Adrenal gland (tissue), 12 donors: Measurements from ENCODE around the gene SCML1. TPM values are rescaled to one million over a fixed set of nuclear protein-coding genes. Genes with fewer than 3 reads are reported as not detected.

Experiments used
- DNase-seq, 7 donors: peaks; one replicate each; pipeline ENCODE4 v3.0.0-alpha.2; 2019 to 2020
- H3K27ac ChIP-seq, 5 donors: fragments of 200-600 bp; sonication (generic) in 4 of 5; 1 replicate in 3 of 5; 2 replicates in 2 of 5; pipeline versions ENCODE4 v1.5.1 to v1.8.0; 2016 to 2020; ENCODE audit warnings: mild to moderate bottlenecking in 1 of 5
- H3K27me3 ChIP-seq: fragments of 200-600 bp; 2 replicates; pipeline ENCODE4 v1.8.0; 2021
- H3K36me3 ChIP-seq, 2 donors: fragments of 200-600 bp; replicated peaks in 1 of 2; 1 replicate in 1 of 2; 2 replicates in 1 of 2; pipeline versions ENCODE4 v1.5.1 to v1.8.0; 2018 to 2022
- H3K4me1 ChIP-seq, 2 donors: fragments of 200-600 bp; replicated peaks in 1 of 2; 1 replicate in 1 of 2; 2 replicates in 1 of 2; pipeline versions ENCODE4 v1.5.1 to v1.8.0; 2018 to 2021
- H3K4me3 ChIP-seq, 4 donors: fragments of 200-600 bp; sonication (generic) in 3 of 4; one replicate each; pipeline ENCODE4 v1.5.1; 2016 to 2018
- H3K9me3 ChIP-seq, 3 donors: fragments of 200-600 bp; sonication (generic) in 1 of 3; replicated peaks in 1 of 3; 1 replicate in 2 of 3; 2 replicates in 1 of 3; pipeline versions ENCODE4 v1.5.1 to v1.8.0; 2016 to 2021
- POLR2A ChIP-seq, 2 donors: fragments of 450-650 bp; IDR thresholded peaks; one replicate each; pipeline ENCODE4 v1.6.1; 2017; ENCODE audit warnings: antibody characterized with exemption in 2 of 2, mild to moderate bottlenecking in 2 of 2, moderate library complexity in 1 of 2
- WGBS, 4 donors: extraction: QIAGEN DNeasy Blood & Tissue Kit in 2 of 4; methylation state at CpG; one replicate each; pipeline versions ENCODE4 v1.1.5 to v1.1.7; 2013 to 2017; 5-methylcytosine and 5-hydroxymethylcytosine counted together
- intact Hi-C, 2 donors: fragments of 100-400 bp; cut with DNase I; formaldehyde crosslinking; loops; one replicate each; pipeline versions ENCODE4 v1.14.1 to v1.15.0; 2022 to 2023
- polyA plus RNA-seq, 3 donors: library from polyadenylated mRNA; stranded (reverse); fragments of 200-250 nt in 2 of 3; fragments of 350-450 nt in 1 of 3; fragmentation: Illumina TruSeq in 1 of 3; extraction: RNeasy Lipid Tissue Mini Kit (QIAGEN cat#74804) in 1 of 3; gene quantifications; one replicate each; pipeline ENCODE4 v1.2.3, GENCODE V29; 2013 to 2014
- total RNA-seq, 9 donors: library from RNA; depleted of rRNA in 4 of 9; stranded (reverse); fragments of >200 nt in 4 of 9; fragments of 120-200 nt in 1 of 9; fragmentation: NEBNext Ultra II Directional in 1 of 9; extraction: Animal tissue kit (Norgen Biotek cat#: 25700) in 1 of 9; gene quantifications; one replicate each; pipeline versions ENCODE4 v1.1.0 to v1.2.4, GENCODE V29; 2013 to 2023
- TF ChIP-seq, protein P1 (sequence below), 6 experiments: fragments of 450-650 bp in 4 of 6; fragments of 200-600 bp in 2 of 6; sonication (generic) in 1 of 6; IDR thresholded peaks; 1 replicate in 5 of 6; 2 replicates in 1 of 6; pipeline versions ENCODE4 v1.5.1 to v1.8.0; 2016 to 2021; ENCODE audit warnings: antibody characterized with exemption in 6 of 6, mild to moderate bottlenecking in 2 of 6, moderate library complexity in 1 of 6
- donor health status: healthy with polysubstance abuse.
- donor health status: Bipolar disorder and iron deficiency.
- donor health status: DM: yes; HTN: yes; CAD: no.
- donor health status: DM: no; HTN: no; CAD: no.
- donor health status: DM: no; HTN: no; CAD: no.
- donor health status: DM: yes; HTN: yes; CAD: no.

Gene SCML1
- total and polyA plus RNA-seq, 12 donors: 5.4 to 41.2 (median 15.9) TPM

GRCh38 chrX:17725181-17725580, 12.1 kb upstream of the SCML1 start:
- intact Hi-C loops: no loop called here
- H3K27me3 ChIP-seq: peaks cover 4% of the 10 kb centered on the region
- H3K9me3 ChIP-seq: no peaks in the 10 kb centered on the region
- no peaks in the 10 kb centered on the region for H3K36me3 ChIP-seq
- no peak overlapping the region for H3K27ac ChIP-seq
- 78 to 92% (median 91%) methylated on average over 2 of the region's 2 CpGs for WGBS, 4 donors
- no peaks in the 10 kb centered on the region for H3K4me1 ChIP-seq
- TF ChIP-seq POLR2A (IDR thresholded peaks at IDR 0.05): no peak
- TF ChIP-seq, protein P1, sequence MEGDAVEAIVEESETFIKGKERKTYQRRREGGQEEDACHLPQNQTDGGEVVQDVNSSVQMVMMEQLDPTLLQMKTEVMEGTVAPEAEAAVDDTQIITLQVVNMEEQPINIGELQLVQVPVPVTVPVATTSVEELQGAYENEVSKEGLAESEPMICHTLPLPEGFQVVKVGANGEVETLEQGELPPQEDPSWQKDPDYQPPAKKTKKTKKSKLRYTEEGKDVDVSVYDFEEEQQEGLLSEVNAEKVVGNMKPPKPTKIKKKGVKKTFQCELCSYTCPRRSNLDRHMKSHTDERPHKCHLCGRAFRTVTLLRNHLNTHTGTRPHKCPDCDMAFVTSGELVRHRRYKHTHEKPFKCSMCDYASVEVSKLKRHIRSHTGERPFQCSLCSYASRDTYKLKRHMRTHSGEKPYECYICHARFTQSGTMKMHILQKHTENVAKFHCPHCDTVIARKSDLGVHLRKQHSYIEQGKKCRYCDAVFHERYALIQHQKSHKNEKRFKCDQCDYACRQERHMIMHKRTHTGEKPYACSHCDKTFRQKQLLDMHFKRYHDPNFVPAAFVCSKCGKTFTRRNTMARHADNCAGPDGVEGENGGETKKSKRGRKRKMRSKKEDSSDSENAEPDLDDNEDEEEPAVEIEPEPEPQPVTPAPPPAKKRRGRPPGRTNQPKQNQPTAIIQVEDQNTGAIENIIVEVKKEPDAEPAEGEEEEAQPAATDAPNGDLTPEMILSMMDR (IDR thresholded peaks at IDR 0.05): no peak
- H3K4me3 ChIP-seq: no peak overlapping the region
- no peak for DNase-seq

GRCh38 chrX:17732138-17732783, 5.0 kb upstream of the SCML1 start:
- H3K36me3 ChIP-seq: no peaks in the 10 kb centered on the region
- intact Hi-C loops: no loop called here
- H3K27ac ChIP-seq: no peak overlapping the region
- H3K9me3 ChIP-seq: no peaks in the 10 kb centered on the region
- TF ChIP-seq POLR2A (IDR thresholded peaks at IDR 0.05): no peak
- TF ChIP-seq, protein P1 (IDR thresholded peaks at IDR 0.05): no peak
- peaks cover 4% of the 10 kb centered on the region for H3K27me3 ChIP-seq
- no peaks in the 10 kb centered on the region for H3K4me1 ChIP-seq
- no peak for DNase-seq
- 72 to 87% (median 84%) methylated on average over 7 to 16 of the region's 16 CpGs for WGBS, 4 donors
- no peak overlapping the region for H3K4me3 ChIP-seq

- WGBS, 4 donors: 28 to 54% (median 47%) methylated on average over 5 of the region's 5 CpGs
- Histone ChIP-seq H3K4me1 (peaks cover 0 to 5% of the 10 kb centered on the region in 2 donors), H3K36me3 (no peaks in the 10 kb centered on the region), H3K9me3 (no peaks in the 10 kb centered on the region), H3K27me3 (no peaks in the 10 kb centered on the region), H3K4me3 (no peak overlapping the region), H3K27ac (peak overlapping the region in 3 of 5 donors; percentile 37 to 74 (median 68))
- TF ChIP-seq, protein P1 (IDR thresholded peaks at IDR 0.05): no peak
- no peak for TF ChIP-seq POLR2A (IDR thresholded peaks at IDR 0.05)
- intact Hi-C loops: no loop called here
- DNase-seq: no peak
Observed at GRCh38 chrX:17735406-17735805, 1.9 kb upstream of the SCML1 start.

GRCh38 chrX:17736478-17736855, 826 bp upstream of the SCML1 start:
- H3K36me3 ChIP-seq: no peaks in the 10 kb centered on the region
- intact Hi-C loops: no loop called here
- TF ChIP-seq, protein P1 (IDR thresholded peaks at IDR 0.05): no peak
- peaks cover 0 to 8% of the 10 kb centered on the region in 2 donors for H3K4me1 ChIP-seq
- 58 to 75% (median 65%) methylated on average over 4 to 5 of the region's 5 CpGs for WGBS, 4 donors
- H3K9me3 ChIP-seq: no peaks in the 10 kb centered on the region
- H3K4me3 ChIP-seq: peak overlapping the region in 1 of 4 donors; percentile 20
- peak overlapping the region; percentile 41 to 87 (median 68) for H3K27ac ChIP-seq
- H3K27me3 ChIP-seq: no peaks in the 10 kb centered on the region
- DNase-seq: no peak
